Limb (tissue), 2 donors: ENCODE results near the gene TMEM41A.

ENCODE experiments used
- DNase-seq, 2 donors: peaks; one replicate each; pipeline ENCODE4 v3.0.0-alpha.2; 2016; ENCODE audit errors: extremely low spot score in 2 of 2

Gene TMEM41A

DNA sequence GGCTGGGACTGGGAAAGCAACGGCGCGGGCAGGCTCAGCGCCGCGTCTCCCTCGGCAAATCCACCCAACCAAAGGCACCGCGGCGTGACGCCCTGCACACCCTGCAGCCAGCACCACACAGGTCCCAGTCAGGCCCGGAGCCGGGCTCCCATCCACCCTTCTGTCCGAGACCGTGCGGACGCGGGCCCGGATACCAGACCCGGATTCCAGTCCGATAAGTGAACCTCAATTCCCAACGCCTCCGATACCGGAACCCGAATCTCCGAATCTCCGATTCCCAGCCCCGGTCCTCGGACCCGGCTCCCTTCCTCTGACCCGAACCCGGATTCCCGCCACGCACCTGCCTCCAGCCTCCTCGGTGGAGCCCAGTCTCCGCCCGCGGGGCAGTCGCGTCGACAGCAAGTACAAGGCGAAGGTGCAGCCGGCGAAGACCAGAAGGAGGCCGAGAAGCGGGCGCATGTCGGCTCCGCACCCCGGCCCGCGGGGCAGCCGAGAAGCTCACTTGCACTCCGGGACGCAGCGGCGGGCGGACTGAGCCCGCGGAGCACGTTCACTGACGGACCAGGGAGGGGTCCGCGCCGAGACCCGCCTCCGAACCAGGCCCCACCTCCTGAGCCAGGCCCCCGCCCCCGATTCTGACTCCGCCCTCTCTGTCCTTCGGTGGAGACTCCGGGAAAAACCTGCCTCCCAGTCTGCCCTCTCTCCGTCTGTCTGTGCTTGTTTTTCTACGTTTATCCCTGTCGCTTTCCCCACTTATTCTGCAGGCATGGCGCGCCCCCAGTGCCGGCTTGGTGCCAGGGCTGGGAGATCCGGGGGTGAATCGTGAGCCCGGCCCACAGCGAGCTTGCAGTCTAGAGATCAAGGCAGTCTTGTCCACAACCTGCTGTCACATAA is at the start of gene TMEM41A:
TMEM41A (minus strand) TSS at position 533 of the 894 bp plus-strand sequence; CDS start at position 459, 74 bp downstream.
- DNase-seq, result peak; percentile 93 to 97

DNA sequence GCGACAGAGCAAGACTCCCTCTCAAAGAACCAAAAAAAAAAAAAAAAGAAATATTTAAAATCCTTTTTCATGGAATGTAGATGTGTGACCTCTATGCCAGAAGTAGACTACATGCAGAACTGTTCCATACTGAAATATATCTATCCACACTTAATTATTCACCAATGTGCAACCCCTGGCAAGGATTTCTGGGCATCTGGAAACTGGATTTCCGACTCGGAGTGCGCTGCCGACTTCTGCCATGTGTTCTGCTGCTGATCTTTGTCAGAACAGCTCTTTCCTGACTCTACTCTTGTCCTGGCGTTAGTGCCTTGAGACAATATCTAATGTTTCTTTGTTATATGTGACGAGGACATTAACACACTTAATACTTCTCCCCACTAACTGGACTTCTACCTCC is 41.9 kb upstream of the TMEM41A start:
- no peak for DNase-seq

DNA sequence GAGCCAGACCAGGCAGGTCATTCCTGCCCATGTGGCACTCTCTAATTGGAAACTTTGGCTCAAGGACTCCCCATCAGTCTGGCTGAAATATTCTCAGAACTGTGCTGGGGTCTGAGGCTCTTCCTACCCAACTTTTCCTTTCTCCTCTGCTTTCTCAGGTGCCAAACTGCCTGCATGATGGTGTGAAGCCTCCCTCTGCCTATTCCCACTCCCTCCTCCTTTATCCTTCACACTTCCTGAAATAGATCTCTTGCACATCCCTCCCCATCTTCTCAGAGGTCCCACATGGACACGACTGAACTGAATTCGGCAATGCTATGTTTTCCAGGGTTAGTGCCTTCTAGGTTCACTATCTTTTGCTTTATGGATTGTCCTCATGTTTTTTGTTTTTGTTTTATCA is 41.1 kb upstream of the TMEM41A start:
- no peak for DNase-seq

DNA sequence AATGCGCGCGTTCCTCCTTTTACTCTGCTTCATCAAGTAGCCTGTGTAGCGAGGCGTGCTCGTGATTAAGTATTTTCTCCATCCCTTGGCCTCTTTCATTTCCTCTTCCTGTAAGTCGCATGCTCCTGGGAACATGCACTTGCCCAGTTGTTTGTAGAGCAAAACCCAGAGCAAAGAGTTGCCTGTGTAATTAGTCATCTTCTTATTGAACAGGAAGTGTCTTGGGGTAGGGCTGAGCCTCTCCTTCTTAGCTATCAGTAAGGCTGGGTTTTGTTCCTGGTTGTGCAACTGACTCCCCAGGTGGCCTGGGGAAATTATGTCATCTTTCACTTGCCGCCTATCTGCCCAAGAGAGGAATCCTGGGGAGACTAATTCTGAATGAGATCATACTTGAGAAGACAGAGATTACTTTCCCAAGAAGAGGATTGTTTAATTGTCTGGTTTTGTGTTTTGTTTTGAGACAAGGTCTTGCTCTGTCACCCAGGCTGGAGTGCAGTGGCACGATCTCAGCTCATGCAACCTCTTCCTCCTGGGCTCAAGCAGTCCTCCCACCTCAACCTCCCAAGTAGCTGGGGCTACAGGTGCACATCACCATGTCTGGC is 38.6 kb upstream of the TMEM41A start:
- DNase-seq, result no peak

DNA sequence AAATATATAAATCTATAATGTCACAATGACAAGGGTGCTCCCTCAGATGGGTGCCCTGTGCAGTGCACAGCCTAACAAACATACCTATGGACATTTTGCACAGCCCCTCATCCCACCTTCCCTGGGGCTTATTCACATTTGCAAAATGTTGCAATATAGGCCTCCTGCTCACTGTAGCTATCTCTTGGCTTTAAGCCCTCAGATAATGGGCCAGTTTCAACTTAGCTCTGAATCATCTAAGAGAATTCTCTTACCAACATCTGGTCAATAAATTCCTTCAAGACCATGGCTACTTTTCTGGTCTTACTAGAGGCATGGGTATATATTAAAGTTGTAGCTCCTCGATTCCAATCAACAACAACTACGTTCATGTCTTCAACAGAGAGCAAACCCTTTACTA is 35.7 kb upstream of the TMEM41A start:
- DNase-seq, result no peak

DNA sequence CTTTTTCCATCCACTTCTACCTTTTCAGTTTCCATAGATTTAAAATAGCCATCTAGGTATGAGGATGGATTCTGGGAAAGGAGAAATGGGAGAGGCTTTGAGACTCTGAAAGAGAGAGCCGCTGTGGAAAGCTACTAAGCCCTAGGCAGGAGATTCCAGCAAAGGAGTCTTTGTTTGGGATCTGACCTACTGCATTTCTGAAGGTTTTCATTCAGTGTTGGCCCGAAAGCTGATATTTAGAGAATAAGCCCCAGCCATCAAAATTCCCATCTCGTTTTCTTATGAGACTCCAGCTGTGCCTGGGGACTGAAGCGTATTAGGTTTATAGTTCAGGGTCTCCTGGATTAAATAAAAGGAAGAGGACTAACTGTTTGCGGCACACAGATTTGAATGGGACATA is 34.1 kb upstream of the TMEM41A start:
- no peak for DNase-seq

DNA sequence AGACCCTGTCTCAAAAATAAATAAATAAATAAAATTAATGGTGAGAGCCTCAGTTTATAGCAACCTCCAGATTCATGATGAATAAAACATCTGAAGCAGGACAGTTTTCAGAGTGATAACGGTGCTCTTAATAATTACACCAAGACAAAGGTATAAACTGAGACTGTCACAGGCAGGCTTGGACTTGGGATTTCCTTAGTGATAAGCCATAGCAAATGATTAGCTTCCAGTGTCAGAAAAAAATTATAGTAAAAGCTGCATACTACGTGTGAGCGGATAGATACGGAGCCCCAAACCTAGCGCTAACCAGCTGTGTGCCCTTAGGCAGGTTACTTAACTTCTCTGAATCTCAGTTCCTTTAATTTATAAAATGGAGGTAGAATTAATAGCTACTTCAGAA is 32.0 kb upstream of the TMEM41A start:
- DNase-seq, result no peak

DNA sequence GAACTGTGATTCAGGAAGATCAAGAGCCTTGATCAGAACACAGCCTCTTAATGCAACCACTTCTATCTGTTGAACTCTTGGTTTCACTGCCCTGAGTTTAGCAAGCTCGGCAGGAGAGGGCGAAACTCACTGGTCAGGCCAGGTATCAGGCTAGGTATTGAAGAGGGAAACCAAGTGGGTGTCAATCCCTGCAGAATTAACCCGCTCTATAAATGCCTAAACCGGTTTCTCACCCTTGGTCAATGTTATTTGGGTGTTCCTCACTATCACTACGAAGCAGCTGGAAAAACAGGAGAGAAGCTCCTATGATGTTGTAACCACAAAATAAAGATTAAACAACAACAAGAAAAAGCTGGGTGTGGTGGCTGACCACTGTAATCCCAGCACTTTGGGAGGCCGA is 29.7 kb upstream of the TMEM41A start:
- no peak for DNase-seq

DNA sequence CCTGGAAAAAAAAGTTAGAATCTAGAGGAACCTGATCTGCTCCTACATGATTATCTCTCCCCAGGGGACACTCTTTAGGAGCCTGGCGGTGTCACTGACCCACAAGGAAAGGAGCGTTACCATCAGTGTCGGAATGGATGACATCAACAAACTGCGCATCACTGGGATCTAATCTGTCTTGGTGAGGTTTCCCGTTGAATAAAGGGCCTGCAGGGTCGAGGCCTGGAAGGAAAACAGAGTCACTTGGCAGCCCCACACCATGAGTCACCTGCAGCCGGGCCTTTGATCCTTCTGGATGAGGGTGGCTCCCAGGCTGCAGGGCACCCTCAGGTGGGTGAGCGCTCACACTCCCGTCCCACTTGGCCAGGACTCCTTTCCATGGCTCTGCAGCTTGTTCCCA is 28.5 kb upstream of the TMEM41A start:
- no peak for DNase-seq

DNA sequence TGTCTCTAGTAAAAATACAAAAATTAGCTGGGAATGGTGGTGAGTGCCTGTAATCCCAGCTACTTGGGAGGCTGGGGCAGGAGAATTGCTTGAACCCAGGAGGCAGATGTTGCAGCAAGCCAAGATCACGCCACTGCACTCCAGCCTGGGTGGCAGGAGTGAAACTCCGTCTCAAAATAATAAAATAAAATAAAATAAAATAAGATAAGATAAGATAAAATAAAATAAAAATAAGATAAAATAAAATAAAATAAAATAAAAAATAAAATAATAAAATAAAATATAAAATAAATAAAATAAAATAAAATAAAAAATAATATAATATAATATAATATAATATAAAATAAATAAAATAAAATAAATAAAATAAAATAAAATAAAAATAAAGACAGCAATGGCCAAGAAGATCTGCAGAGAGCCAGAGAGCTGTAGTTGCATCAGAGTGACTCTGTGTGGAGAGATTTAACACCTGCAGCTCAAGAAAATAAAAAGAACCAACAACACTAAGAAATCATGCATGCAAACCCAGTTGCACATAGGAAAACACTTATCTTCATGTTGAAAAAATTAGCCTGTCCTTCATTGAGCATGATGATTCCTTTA is 27.6 kb upstream of the TMEM41A start:
- no peak for DNase-seq

DNA sequence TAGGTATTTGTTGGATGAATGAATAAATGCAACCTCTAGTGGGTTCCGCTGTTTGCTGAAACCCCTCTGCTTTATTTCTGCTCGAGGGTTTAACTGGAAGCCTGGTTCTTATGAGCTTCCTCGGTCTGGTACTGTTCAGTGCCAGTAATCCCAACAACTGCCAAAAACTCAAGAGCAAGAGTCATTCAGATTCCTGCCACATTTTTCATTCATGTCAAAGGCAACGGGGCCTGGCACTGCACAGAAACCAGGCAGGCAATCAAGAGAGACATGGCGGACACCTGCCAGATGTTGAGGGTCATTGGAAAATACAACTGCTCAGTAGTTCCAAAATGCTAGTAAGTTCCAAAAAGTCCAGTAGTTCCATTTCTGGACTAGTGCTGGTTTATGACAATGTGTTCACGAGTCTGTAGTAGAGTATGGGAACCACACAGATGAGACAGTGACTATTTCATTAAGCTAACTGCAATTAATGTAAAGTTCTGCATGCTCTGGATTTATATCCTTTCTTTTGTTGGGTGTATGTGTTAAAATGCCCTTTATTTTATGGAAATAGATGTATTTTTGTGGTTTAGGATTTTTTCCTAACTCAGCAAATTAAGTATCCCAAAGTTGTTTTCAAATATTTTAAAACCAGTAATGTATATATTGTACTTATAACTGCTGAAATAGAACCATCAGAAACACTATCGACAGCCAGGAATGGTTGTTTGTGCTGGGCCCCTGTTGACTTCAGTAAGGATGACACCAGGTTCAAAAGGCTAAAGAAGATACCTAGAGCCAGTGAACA is 22.7 kb upstream of the TMEM41A start:
- no peak for DNase-seq

DNA sequence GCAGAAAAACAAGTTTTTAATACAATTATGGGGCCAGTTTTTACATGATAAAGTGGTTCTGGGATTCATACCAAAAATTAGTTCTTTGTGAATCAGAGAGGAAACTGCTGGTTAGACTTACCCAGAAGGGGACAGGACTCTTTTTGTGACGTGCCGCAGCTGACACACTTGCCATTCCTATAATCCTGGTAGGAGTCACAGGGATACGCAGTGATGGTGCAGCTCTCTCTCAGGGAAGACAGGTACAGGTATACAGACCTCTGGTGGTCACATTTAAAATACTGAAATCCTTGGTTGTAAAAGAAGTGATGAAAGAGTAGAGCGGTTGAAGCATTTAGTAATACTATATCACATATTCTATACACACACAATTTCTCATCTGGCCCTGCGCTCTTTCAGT is 20.2 kb upstream of the TMEM41A start:
- DNase-seq, result no peak

DNA sequence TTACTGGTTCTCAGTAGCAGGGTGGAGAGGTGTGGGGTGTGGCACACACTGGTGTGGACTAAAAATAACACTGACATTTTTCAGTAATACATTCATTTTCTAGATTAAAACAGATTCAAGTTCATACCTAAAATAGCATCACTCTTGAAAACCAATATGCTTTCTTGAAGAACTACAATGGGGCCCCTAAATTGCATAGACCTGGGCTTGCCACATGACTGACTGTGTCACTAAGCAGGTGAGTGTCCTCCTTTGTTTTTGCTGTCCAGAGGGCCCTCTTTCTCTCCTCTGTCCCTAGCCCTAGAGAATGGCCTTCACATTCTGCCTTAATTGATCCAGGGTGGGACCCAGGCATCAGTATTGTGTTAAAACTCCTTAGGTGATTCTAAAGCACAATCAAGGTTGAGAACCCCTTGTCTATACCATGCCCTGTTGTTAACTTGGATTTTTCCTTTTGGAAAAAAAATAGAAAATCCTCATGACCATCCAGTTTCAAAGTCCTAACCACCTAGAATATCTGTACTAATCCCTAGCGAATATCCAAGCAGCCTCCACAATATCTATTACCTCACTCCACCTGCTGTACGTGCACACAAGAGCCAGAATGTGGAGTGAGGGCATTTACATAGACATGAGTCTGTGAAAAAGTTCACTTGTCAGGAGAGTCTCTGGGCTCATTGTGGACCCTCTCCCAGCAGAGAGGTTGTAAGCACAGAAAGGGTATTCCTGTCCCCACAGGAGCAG is 18.7 kb upstream of the TMEM41A start:
- no peak for DNase-seq

DNA sequence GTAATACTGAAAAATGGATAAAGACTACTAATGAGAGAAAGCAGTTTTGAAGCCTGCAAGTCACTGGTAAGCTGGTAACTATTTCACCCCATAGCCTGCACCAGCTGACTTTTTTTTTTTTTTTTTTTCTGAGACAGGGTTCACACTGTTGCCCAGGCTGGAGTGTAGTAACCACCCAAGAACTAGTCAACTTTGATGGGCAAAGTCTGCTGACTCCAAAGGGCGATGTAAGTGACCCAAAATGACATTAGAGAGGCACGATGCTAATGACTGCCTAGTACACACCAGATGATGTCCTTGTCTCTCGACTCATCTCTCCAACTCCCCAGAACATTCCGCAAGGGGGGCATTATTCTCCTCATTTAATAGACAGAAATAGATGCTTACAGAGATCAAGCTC is 12.9 kb upstream of the TMEM41A start:
- no peak for DNase-seq

DNA sequence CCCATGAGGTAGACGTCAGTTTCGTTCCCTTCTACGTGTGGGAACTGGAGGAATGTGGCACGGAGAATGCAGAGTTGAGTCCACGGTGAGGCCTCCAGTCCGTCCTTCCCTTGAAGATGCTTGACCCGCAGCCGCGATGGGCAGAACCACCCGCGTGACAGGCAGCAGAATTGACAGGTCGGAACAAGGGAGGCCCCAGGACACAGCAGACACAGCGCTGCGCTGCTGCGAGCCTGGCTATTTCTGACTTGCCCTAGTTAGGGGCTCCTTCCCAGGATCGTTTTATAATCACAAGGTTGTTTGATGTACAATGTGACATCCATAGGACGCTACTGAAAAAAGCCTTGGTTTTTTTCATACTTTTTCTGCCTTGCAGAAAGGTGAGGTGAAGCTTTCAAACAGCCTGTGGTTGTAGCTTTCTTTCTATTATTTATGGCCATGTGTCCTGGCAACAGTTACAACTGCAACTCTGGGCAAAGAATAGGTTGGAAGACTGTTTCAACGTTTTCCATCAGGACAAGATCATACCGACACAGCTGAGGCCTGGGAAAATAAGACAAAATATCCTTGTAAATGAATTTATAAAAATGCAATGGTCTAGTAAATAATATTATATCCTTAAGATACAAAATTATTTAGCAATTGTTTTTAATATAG is 9.6 kb upstream of the TMEM41A start:
- no peak for DNase-seq

DNA sequence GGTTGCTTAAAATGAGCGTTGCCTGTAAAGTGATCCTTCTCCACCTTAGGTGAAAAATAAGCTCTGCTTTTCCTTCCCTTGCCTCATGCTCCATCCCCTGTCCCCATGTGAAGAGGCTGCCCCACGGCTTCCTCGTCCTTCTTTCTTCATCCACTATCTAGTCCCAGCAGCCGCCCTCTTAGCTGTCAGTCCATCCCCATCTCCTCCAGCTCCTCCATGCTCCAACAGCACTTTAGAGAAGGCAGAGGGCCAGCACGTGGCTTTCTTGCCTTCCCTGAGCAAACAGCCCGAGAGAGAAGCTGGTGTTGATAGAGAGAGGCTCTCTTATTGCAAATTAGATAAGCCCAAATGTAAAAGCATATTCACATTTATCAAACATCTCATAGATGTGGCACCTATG is 9.0 kb upstream of the TMEM41A start:
- DNase-seq, result no peak

DNA sequence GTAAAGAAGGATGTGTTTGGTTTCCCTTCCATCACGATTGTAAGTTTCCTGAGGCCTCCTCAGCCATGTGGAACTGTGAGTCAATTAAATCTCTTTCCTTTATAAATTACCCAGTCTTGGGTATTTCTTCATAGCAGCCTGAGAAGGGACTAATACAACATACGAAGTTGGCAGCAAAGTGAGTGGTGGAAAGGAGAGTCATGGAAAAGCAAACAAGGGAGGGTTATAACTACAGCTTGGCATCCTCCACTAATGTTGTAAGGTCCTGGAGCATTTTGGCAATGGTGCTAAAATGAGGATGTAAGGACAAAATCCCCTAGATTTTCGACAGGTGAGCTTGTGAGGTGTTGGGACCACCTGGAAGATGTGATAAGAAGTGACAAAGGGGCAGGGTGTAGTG is 5.8 kb upstream of the TMEM41A start:
- DNase-seq, result no peak

DNA sequence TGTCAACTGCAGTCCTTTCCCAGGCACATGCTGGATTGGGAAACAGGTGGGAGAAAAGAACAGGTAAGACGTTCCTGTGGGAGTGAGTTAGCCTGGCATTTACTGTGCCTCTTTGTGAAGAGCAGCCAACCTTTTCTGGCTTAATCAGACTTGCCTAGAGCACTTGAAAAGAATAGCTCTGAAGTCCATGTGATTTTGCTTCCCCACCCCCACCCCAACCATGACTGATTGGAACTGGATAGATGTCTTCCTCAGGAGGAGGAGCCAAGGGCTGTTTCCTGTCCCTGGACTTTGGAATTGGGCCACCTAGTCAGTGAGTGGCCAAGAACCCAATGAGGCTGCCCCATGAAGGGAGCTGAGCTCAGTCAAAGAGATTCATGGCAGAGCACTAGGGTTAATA is 4.7 kb upstream of the TMEM41A start:
- no peak for DNase-seq

DNA sequence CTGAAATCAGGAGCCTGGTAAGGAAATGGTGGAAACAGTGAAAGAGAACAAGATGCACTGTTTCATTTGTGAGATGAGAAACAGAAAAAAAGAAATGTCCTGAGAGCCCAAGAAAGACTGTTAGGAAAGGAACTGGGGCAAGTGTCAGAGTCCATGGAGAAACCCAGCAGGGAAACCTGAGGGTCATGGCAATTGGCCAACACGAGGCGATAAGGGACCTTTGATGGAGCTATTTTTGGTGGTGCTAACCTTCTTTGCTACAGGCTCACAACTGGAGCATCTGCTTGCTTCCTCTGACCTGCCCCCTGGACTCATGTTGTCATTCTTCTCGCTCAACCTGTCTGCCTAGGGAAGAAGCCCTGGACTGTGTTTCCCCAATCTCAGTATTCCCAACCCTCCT is 4.2 kb upstream of the TMEM41A start:
- no peak for DNase-seq

DNA sequence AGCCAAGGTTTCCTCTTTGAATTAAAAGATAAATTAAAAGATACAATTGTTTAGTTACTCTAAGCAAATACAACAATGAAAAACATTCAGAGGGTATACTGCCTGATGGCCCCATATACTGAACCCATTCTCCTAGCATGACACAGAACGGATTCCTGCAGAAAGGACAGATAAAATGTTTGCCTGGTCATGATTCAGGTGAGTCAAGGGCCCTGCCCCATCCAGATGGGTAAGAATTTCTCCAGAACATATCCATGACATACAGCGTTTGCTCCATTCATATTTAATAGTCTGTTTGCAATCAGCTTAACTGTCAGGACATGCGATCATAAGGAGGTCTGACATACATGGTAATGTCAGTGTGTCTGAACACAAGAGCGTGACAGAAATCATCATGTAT is 8.6 kb downstream of the TMEM41A start:
- DNase-seq, result no peak

DNA sequence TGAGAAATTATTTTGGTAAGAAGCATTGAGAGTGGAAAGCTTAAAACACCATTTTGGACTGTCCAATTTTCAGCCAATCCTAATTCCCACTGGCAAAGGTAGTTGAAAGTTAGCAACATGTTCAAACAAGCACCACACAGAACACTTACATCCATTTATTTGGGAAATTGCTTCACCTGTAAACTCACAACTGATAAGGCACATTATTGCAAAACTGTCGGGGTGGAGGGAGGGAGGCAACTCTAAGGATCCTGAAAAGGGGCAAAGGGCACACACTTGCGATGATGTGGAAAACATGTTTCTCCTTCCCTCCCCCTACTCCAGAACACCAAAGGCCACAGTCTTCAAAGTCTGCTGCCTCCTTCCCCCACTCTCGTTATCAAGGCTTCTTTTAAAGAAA is 9.4 kb downstream of the TMEM41A start:
- DNase-seq, result no peak
